Measurements from ENCODE around the gene CAPN13.

GRCh38 chr2:30826481-30826880, 19.2 kb upstream of the CAPN13 start:
- TF ChIP-seq, protein P1, sequence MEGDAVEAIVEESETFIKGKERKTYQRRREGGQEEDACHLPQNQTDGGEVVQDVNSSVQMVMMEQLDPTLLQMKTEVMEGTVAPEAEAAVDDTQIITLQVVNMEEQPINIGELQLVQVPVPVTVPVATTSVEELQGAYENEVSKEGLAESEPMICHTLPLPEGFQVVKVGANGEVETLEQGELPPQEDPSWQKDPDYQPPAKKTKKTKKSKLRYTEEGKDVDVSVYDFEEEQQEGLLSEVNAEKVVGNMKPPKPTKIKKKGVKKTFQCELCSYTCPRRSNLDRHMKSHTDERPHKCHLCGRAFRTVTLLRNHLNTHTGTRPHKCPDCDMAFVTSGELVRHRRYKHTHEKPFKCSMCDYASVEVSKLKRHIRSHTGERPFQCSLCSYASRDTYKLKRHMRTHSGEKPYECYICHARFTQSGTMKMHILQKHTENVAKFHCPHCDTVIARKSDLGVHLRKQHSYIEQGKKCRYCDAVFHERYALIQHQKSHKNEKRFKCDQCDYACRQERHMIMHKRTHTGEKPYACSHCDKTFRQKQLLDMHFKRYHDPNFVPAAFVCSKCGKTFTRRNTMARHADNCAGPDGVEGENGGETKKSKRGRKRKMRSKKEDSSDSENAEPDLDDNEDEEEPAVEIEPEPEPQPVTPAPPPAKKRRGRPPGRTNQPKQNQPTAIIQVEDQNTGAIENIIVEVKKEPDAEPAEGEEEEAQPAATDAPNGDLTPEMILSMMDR (IDR thresholded peaks at IDR 0.05 in 8 of 11, conservative IDR thresholded peaks at IDR 0.05 in 3 of 11) = no peak
- TF ChIP-seq POLR2A (IDR thresholded peaks at IDR 0.05) = no peak

All from spleen (tissue), 7 donors.